ENCODE data around the gene RPAP2. TPM values are rescaled to one million over a fixed set of nuclear protein-coding genes. Genes with fewer than 3 reads are reported as not detected.
A peak's percentile ranks its signal among the peaks of the same experiment; 100 is the strongest.
"Not testable (repeated sequence)": the region's sequence is repeated elsewhere in the genome, so short reads cannot be mapped to it uniquely, and the experiment has no call there.

RPAP2 gene
- total and polyA plus RNA-seq, 8 donors = 3.0 to 18.2 (median 15.3) TPM

DNA sequence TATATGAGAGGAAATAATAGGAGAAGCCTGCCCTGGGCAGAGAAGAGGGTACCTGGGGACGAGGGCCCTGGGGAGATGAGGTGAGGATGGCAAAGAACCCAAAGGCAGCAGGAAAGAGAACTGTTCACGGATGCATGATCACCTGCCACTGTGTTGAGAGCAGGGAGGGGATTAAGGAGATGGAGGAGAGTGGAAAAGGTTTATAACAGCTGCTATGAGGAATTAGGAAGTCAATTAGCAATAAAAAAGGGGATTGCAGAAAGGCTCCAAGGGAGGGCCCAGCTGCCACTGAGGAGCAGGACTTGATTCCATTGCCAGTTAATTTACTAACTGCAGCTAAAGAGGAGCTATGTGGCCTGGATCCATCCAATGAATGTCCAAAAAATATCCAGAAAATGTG is 126.8 kb downstream of the RPAP2 start:
- H3K27ac ChIP-seq = no peak overlapping the region
- no peaks in the 10 kb centered on the region for H3K27me3 ChIP-seq
- 73 to 74% methylated on average over 2 of the region's 2 CpGs for WGBS, 2 donors
- no peaks in the 10 kb centered on the region for H3K4me1 ChIP-seq
- intact Hi-C loops (cut with DNase I) = no loop called here
- H3K36me3 ChIP-seq = no peaks in the 10 kb centered on the region
- H3K4me3 ChIP-seq = no peak overlapping the region
- no peak for ATAC-seq
- no peak for FAIRE-seq
- DNase-seq = no peak
- TF ChIP-seq, protein P1, sequence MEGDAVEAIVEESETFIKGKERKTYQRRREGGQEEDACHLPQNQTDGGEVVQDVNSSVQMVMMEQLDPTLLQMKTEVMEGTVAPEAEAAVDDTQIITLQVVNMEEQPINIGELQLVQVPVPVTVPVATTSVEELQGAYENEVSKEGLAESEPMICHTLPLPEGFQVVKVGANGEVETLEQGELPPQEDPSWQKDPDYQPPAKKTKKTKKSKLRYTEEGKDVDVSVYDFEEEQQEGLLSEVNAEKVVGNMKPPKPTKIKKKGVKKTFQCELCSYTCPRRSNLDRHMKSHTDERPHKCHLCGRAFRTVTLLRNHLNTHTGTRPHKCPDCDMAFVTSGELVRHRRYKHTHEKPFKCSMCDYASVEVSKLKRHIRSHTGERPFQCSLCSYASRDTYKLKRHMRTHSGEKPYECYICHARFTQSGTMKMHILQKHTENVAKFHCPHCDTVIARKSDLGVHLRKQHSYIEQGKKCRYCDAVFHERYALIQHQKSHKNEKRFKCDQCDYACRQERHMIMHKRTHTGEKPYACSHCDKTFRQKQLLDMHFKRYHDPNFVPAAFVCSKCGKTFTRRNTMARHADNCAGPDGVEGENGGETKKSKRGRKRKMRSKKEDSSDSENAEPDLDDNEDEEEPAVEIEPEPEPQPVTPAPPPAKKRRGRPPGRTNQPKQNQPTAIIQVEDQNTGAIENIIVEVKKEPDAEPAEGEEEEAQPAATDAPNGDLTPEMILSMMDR (IDR thresholded peaks at IDR 0.05) = no peak
- H3K9me3 ChIP-seq = no peaks in the 10 kb centered on the region

- intact Hi-C loops (cut with DNase I) = no loop called here
- H3K4me3 ChIP-seq = no peak overlapping the region
- H3K27me3 ChIP-seq = no peaks in the 10 kb centered on the region
- WGBS, 2 donors = 67 to 76% methylated on average over 1 of the region's 1 CpG
- no peaks in the 10 kb centered on the region for H3K4me1 ChIP-seq
- no peaks in the 10 kb centered on the region for H3K9me3 ChIP-seq
- TF ChIP-seq, protein P1 (IDR thresholded peaks at IDR 0.05) = no peak
- no peak for FAIRE-seq
- no peak for DNase-seq
- no peak for ATAC-seq
- H3K36me3 ChIP-seq = no peaks in the 10 kb centered on the region
- no peak overlapping the region for H3K27ac ChIP-seq
Measured at GRCh38 chr1:92430030-92430429, 131.2 kb downstream of the RPAP2 start.

DNA sequence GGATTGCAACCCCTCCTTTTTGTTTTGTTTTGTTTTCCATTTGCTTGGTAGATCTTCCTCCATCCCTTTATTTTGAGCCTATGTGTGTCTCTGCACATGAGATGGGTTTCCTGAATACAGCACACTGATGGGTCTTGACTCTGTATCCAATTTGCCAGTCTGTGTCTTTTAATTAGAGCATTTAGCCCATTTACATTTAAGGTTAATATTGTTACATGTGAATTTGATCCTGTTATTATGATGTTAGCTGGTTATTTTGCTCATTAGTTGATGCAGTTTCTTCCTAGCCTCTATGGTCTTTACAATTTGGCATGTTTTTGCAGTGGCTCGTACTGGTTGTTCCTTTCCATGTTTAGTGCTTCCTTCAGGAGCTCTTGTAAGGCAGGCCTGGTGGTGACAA is 135.7 kb downstream of the RPAP2 start:
- H3K9me3 ChIP-seq; H3K4me3 ChIP-seq; ATAC-seq; FAIRE-seq; H3K27ac ChIP-seq; intact Hi-C loops (cut with DNase I); H3K27me3 ChIP-seq; H3K4me1 ChIP-seq; H3K36me3 ChIP-seq; DNase-seq: not testable (repeated sequence)
- 65 to 72% methylated on average over 1 of the region's 1 CpG for WGBS, 2 donors

- no peak for FAIRE-seq
- ATAC-seq = no peak
- Histone ChIP-seq H3K36me3 (no peaks in the 10 kb centered on the region), H3K27ac (no peak overlapping the region), H3K4me3 (no peak overlapping the region), H3K4me1 (no peaks in the 10 kb centered on the region), H3K27me3 (no peaks in the 10 kb centered on the region), H3K9me3 (no peaks in the 10 kb centered on the region)
- TF ChIP-seq, protein P1 (IDR thresholded peaks at IDR 0.05) = no peak
- intact Hi-C loops (cut with DNase I) = no loop called here
- WGBS, 2 donors = 90 to 92% methylated on average over 1 of the region's 1 CpG
- no peak for DNase-seq
Measured at GRCh38 chr1:92439291-92439690, 140.4 kb downstream of the RPAP2 start.

DNA sequence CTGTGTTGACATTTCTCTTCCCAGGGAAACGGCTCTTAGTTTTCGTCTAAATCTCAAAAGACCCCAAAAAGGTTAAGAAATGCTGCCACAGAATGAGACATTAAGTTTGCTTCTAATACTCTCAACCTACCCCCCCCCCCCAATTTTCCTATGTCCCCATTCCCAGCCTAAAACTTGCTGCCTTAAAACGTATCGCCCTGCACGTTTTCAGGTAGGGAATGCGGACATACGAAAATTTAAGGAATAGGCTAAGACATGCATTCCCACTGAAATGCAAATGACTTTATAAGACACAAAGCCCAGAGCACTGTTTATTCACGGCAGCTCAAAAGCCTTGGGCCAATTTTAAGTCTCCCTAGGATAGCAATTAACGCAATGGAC is 142.4 kb downstream of the RPAP2 start:
- WGBS, 2 donors = 92 to 93% methylated on average over 9 of the region's 9 CpGs
- no peaks in the 10 kb centered on the region for H3K36me3 ChIP-seq
- no peaks in the 10 kb centered on the region for H3K27me3 ChIP-seq
- peak overlapping the region in 1 of 4 donors; percentile 61 for H3K27ac ChIP-seq
- ATAC-seq (no peak), FAIRE-seq (no peak), DNase-seq (no peak)
- intact Hi-C loops (cut with DNase I) = no loop called here
- no peaks in the 10 kb centered on the region for H3K4me1 ChIP-seq
- TF ChIP-seq, protein P1 (IDR thresholded peaks at IDR 0.05) = no peak
- H3K9me3 ChIP-seq = no peaks in the 10 kb centered on the region
- H3K4me3 ChIP-seq = peak overlapping the region in 3 of 4 donors; percentile 10 to 43 (median 32)
